GM19043 (cell line): ENCODE measurements around the gene IL1RAPL2.

Source experiments
- ATAC-seq: cut with Tn5 transposase; IDR thresholded peaks from one replicate; pipeline ENCODE4 v1.9.1; 2021; ENCODE audit warnings: low read depth; ENCODE audit not compliant: unreplicated experiment

Gene IL1RAPL2

GRCh38 chrX:105533951-105534350, 968.0 kb downstream of the IL1RAPL2 start:
- ATAC-seq, result no peak

- ATAC-seq, result no peak
Measured at GRCh38 chrX:105543283-105543682, 977.3 kb downstream of the IL1RAPL2 start.

- ATAC-seq, result no peak
Measured at GRCh38 chrX:105550043-105550663, 984.2 kb downstream of the IL1RAPL2 start.

- ATAC-seq, result no peak
Measured at GRCh38 chrX:105552395-105552794, 986.4 kb downstream of the IL1RAPL2 start.

GRCh38 chrX:105553118-105553517, 987.1 kb downstream of the IL1RAPL2 start:
- ATAC-seq, result no peak

GRCh38 chrX:105564501-105564900, 998.5 kb downstream of the IL1RAPL2 start:
- ATAC-seq, result no peak

GRCh38 chrX:105565856-105566255, 999.9 kb downstream of the IL1RAPL2 start:
- ATAC-seq, result no peak

GRCh38 chrX:105567082-105567481, 1001.1 kb downstream of the IL1RAPL2 start:
- ATAC-seq, result no peak

GRCh38 chrX:105608745-105609144, 1042.7 kb downstream of the IL1RAPL2 start:
- ATAC-seq, result no peak

GRCh38 chrX:105609530-105609929, 1043.5 kb downstream of the IL1RAPL2 start:
- ATAC-seq, result no peak

GRCh38 chrX:105610411-105610810, 1044.4 kb downstream of the IL1RAPL2 start:
- ATAC-seq, result no peak

GRCh38 chrX:105618393-105619101, 1052.5 kb downstream of the IL1RAPL2 start:
- no peak for ATAC-seq

GRCh38 chrX:105634180-105634579, 1068.2 kb downstream of the IL1RAPL2 start:
- ATAC-seq, result no peak

GRCh38 chrX:105635794-105636193, 1069.8 kb downstream of the IL1RAPL2 start:
- ATAC-seq, result no peak

GRCh38 chrX:105636667-105637066, 1070.7 kb downstream of the IL1RAPL2 start:
- no peak for ATAC-seq

- no peak for ATAC-seq
Measured at GRCh38 chrX:105645667-105646357, 1079.8 kb downstream of the IL1RAPL2 start.

- no peak for ATAC-seq
Measured at GRCh38 chrX:105646592-105647372, 1080.8 kb downstream of the IL1RAPL2 start.

- ATAC-seq, result no peak
Measured at GRCh38 chrX:105647749-105648148, 1081.8 kb downstream of the IL1RAPL2 start.

GRCh38 chrX:105648732-105649131, 1082.7 kb downstream of the IL1RAPL2 start:
- no peak for ATAC-seq

GRCh38 chrX:105650577-105650976, 1084.6 kb downstream of the IL1RAPL2 start:
- ATAC-seq, result no peak

GRCh38 chrX:105650986-105651385, 1085.0 kb downstream of the IL1RAPL2 start:
- ATAC-seq, result no peak
